ENCODE measurements around the gene TBL1XR1. TPM values are rescaled to one million over a fixed set of nuclear protein-coding genes. Genes with fewer than 3 reads are reported as not detected.
A peak's percentile ranks its signal among the peaks of the same experiment; 100 is the strongest.

TBL1XR1 gene
- total RNA-seq, 1 experiment from 2014 or later = 77.6 TPM

- Histone ChIP-seq H3K27ac (ENCODE audit: low read length) (no peak overlapping the region), H3K9ac (ENCODE audit: low read length) (no peak overlapping the region), H3K4me3 (ENCODE audit: low read length) (no peak overlapping the region), H4K20me1 (ENCODE audit: low read length) (no peaks in the 10 kb centered on the region), H2AFZ (ENCODE audit: low read length) (no peak overlapping the region), H3K36me3 (ENCODE audit: low read depth, low read length) (peaks cover 46% of the 10 kb centered on the region), H3K4me1 (ENCODE audit: insufficient read depth, low read length) (no peaks in the 10 kb centered on the region), H3F3A (ENCODE audit: low read length, unreplicated experiment) (no peaks in the 10 kb centered on the region), H3K9me3 (ENCODE audit: low read length) (no peaks in the 10 kb centered on the region), H3K79me2 (ENCODE audit: low read length) (peaks cover 9% of the 10 kb centered on the region; the same call in 1 of the 2 replicates), H3K27me3 (ENCODE audit: low read length) (no peaks in the 10 kb centered on the region), H3K9me2 (replicated peaks; ENCODE audit: low read length) (no peaks in the 10 kb centered on the region), H3K4me2 (ENCODE audit: low read length) (no peak overlapping the region)
- POLR2A ChIA-PET (ENCODE audit: unreplicated experiment) = interaction anchor here (0.6 to 0.7 kb wide), 2 partner anchors 146 to 329 kb away, joined by 7 to 20 read pairs; partner anchors contain the start of gene TBL1XR1
- TF ChIP-seq EZH2 (IDR thresholded peaks at IDR 0.05; ENCODE audit: low read length, unreplicated experiment) (no peak), EZH2phosphoT487 (IDR thresholded peaks at IDR 0.05; ENCODE audit: borderline replicate concordance, low read length) (no peak)
- TF ChIP-seq, protein P1, sequence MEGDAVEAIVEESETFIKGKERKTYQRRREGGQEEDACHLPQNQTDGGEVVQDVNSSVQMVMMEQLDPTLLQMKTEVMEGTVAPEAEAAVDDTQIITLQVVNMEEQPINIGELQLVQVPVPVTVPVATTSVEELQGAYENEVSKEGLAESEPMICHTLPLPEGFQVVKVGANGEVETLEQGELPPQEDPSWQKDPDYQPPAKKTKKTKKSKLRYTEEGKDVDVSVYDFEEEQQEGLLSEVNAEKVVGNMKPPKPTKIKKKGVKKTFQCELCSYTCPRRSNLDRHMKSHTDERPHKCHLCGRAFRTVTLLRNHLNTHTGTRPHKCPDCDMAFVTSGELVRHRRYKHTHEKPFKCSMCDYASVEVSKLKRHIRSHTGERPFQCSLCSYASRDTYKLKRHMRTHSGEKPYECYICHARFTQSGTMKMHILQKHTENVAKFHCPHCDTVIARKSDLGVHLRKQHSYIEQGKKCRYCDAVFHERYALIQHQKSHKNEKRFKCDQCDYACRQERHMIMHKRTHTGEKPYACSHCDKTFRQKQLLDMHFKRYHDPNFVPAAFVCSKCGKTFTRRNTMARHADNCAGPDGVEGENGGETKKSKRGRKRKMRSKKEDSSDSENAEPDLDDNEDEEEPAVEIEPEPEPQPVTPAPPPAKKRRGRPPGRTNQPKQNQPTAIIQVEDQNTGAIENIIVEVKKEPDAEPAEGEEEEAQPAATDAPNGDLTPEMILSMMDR (conservative IDR thresholded peaks at IDR 0.05; ENCODE audit: low read depth, low read length) = no peak
- DNase-seq = no peak
- CTCF ChIA-PET = interaction anchor here (0.7 to 1.0 kb wide), 4 partner anchors 146 to 1334 kb away, joined by 5 to 6 read pairs (median 5); partner anchors contain the start of gene TBL1XR1
- intact Hi-C loops (cut with micrococcal nuclease) = loop anchor here (1.0 to 10.0 kb wide), 8 partner anchors 146 to 1333 kb away; partner anchors contain the start of gene TBL1XR1
- no TSS peak for BruUV-seq (replicated peaks)
- ATAC-seq = no peak
These were observed 145.9 kb downstream of the TBL1XR1 start for GRCh38 chr3:177051411-177051810.

- H3K4me2 ChIP-seq (ENCODE audit: low read length) = no peak overlapping the region
- H3K79me2 ChIP-seq (ENCODE audit: low read length) = 0 out of 2 replicates have a peak, but pooled peaks cover 2% of the 10 kb centered on the region
- no peak overlapping the region for H2AFZ ChIP-seq (ENCODE audit: low read length)
- no peak overlapping the region for H3K27ac ChIP-seq (ENCODE audit: low read length)
- CTCF ChIA-PET = interaction anchor here (0.7 to 1.0 kb wide), 4 partner anchors 147 to 1335 kb away, joined by 5 to 6 read pairs (median 5); partner anchors contain the start of gene TBL1XR1
- H3K9ac ChIP-seq (ENCODE audit: low read length) = no peak overlapping the region
- ATAC-seq (peak; percentile 71), DNase-seq (peak; percentile 67)
- no peaks in the 10 kb centered on the region for H3K4me1 ChIP-seq (ENCODE audit: insufficient read depth, low read length)
- no TSS peak for BruUV-seq (replicated peaks)
- H3K9me3 ChIP-seq (ENCODE audit: low read length) = no peaks in the 10 kb centered on the region
- H3F3A ChIP-seq (ENCODE audit: low read length, unreplicated experiment) = no peaks in the 10 kb centered on the region
- H3K36me3 ChIP-seq (ENCODE audit: low read depth, low read length) = peaks cover 53% of the 10 kb centered on the region
- no peak for TF ChIP-seq EZH2phosphoT487 (IDR thresholded peaks at IDR 0.05; ENCODE audit: borderline replicate concordance, low read length)
- TF ChIP-seq, protein P1 (conservative IDR thresholded peaks at IDR 0.05; ENCODE audit: low read depth, low read length) = peak; percentile 75
- H3K9me2 ChIP-seq (replicated peaks; ENCODE audit: low read length) = no peaks in the 10 kb centered on the region
- POLR2A ChIA-PET (ENCODE audit: unreplicated experiment) = interaction anchor here (0.6 to 0.7 kb wide), 2 partner anchors 147 to 329 kb away, joined by 7 to 20 read pairs; partner anchors contain the start of gene TBL1XR1
- H3K27me3 ChIP-seq (ENCODE audit: low read length) = no peaks in the 10 kb centered on the region
- H4K20me1 ChIP-seq (ENCODE audit: low read length) = no peaks in the 10 kb centered on the region
- intact Hi-C loops (cut with micrococcal nuclease) = loop anchor here (1.0 to 10.0 kb wide), 8 partner anchors 147 to 1334 kb away; partner anchors contain the start of gene TBL1XR1
- no peak overlapping the region for H3K4me3 ChIP-seq (ENCODE audit: low read length)
These were observed 146.6 kb downstream of the TBL1XR1 start for GRCh38 chr3:177050501-177051237.

GRCh38 chr3:177045767-177046166, 151.5 kb downstream of the TBL1XR1 start:
- DNase-seq (no peak), ATAC-seq (no peak)
- Histone ChIP-seq H3K9me3 (ENCODE audit: low read length) (no peaks in the 10 kb centered on the region), H3K4me3 (ENCODE audit: low read length) (no peak overlapping the region), H3K27me3 (ENCODE audit: low read length) (no peaks in the 10 kb centered on the region), H3K9me2 (replicated peaks; ENCODE audit: low read length) (no peaks in the 10 kb centered on the region), H3K4me1 (ENCODE audit: insufficient read depth, low read length) (no peaks in the 10 kb centered on the region), H4K20me1 (ENCODE audit: low read length) (no peaks in the 10 kb centered on the region), H3K79me2 (ENCODE audit: low read length) (no peaks in the 10 kb centered on the region), H2AFZ (ENCODE audit: low read length) (no peak overlapping the region), H3K36me3 (ENCODE audit: low read depth, low read length) (peaks cover 64% of the 10 kb centered on the region), H3K4me2 (ENCODE audit: low read length) (no peak overlapping the region), H3K27ac (ENCODE audit: low read length) (no peak overlapping the region), H3K9ac (ENCODE audit: low read length) (no peak overlapping the region), H3F3A (ENCODE audit: low read length, unreplicated experiment) (no peaks in the 10 kb centered on the region)
- intact Hi-C loops (cut with micrococcal nuclease) = no loop called here
- ChIA-PET POLR2A (ENCODE audit: unreplicated experiment) (no interaction called here), CTCF (no interaction called here)
- no peak for TF ChIP-seq EZH2phosphoT487 (IDR thresholded peaks at IDR 0.05; ENCODE audit: borderline replicate concordance, low read length)
- TF ChIP-seq, protein P1 (conservative IDR thresholded peaks at IDR 0.05; ENCODE audit: low read depth, low read length) = no peak
- TF ChIP-seq EZH2 (IDR thresholded peaks at IDR 0.05; ENCODE audit: low read length, unreplicated experiment) = no peak
- no TSS peak for BruUV-seq (replicated peaks)

Data from PC-3 (cell line).